ENCODE measurements around the gene HMGCS1.
"Not testable (repeated sequence)": the region's sequence is repeated elsewhere in the genome, so short reads cannot be mapped to it uniquely, and the experiment has no call there.

The HMGCS1 gene

GRCh38 chr5:43270645-43271044 is 42.6 kb downstream of the HMGCS1 start:
- DNase-seq = no peak

- no peak for DNase-seq
Measured at GRCh38 chr5:43268188-43268820, 44.9 kb downstream of the HMGCS1 start.

DNA sequence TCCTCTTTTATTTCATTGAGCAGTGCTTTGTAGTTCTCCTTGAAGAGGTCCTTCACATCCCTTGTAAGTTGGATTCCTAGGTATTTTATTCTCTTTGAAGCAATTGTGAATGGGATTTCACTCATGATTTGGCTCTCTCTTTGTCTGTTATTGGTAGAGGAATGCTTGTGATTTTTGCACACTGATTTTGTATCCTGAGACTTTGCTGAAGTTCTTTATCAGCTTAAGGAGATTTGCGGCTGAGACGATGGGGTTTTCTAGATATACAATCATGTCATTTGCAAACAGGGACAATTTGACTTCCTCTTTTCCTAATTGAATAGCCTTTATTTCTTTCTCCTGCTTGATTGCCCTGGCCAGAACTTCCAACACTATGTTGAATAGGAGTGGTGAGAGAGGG is 50.9 kb downstream of the HMGCS1 start:
- DNase-seq = not testable (repeated sequence)

GRCh38 chr5:43258116-43258515 is 55.1 kb downstream of the HMGCS1 start:
- no peak for DNase-seq

GRCh38 chr5:43256261-43256966 is 56.8 kb downstream of the HMGCS1 start:
- DNase-seq = no peak

GRCh38 chr5:43255704-43256103 is 57.5 kb downstream of the HMGCS1 start:
- DNase-seq = no peak

GRCh38 chr5:43251754-43252153 is 61.5 kb downstream of the HMGCS1 start:
- DNase-seq = no peak

- no peak for DNase-seq
Measured at GRCh38 chr5:43245724-43246385, 67.4 kb downstream of the HMGCS1 start.

DNA sequence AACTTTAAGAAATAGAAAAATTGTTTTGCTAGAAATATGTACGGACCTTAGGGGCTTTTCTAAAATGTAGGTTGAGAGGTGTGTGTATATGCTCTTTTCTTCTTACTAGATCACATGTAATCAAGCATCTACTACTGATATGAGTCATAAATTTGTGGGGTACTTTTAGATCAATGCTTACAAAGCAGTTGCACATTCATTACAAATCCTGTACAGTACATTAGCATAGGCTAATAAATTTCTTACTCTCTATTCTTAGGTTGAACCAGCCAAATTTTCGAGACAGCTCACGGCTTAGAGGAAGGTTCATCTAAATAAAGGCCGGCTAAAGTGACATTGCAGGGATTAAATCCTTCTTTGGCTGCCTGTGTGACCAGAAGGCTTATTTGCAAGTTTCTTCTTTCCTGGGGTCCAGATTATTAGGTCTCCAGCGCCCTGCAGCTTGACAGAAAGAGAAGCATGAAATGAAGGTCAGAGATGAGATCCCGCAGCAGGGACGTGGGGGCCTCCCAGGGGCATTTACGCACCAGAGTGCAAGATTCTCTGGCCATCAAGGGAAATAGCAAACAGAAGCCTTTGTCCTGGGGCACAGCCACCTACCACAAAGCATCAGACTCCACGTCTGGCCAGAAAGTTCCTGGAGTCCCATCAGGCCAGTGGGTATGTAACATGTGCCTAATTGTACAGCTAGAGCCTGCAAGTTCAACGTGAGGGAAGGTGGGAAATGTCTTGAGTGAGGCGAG is 68.2 kb downstream of the HMGCS1 start:
- no peak for DNase-seq

- no peak for DNase-seq
Measured at GRCh38 chr5:43243270-43243669, 69.9 kb downstream of the HMGCS1 start.

DNA sequence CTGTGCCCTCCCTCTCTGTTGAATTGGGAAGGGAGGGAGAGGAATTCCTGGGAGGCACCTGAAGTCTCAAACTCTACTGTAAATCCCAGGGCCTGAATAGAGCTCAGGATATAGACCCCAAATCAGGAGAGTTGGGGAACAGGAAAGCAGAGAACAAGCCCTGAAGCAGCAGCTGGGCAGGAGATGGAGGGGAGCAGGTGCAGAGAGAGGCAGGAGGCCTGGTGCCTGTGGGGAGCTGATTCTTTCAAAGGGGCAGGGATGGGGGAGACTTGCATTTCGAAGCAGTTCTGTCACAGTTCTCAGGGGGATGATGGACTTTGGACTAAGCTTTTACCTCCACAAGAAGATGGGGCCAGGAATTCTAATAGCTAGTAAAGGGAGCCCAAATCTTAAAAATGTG is 71.0 kb downstream of the HMGCS1 start:
- no peak for DNase-seq
